ENCODE measurements around the gene NMNAT3.

NMNAT3 gene

GRCh38 chr3:139541532-139542288, 136.1 kb downstream of the NMNAT3 start:
- DNase-seq (ENCODE audit: low read depth in 2 of 2): no peak

DNA sequence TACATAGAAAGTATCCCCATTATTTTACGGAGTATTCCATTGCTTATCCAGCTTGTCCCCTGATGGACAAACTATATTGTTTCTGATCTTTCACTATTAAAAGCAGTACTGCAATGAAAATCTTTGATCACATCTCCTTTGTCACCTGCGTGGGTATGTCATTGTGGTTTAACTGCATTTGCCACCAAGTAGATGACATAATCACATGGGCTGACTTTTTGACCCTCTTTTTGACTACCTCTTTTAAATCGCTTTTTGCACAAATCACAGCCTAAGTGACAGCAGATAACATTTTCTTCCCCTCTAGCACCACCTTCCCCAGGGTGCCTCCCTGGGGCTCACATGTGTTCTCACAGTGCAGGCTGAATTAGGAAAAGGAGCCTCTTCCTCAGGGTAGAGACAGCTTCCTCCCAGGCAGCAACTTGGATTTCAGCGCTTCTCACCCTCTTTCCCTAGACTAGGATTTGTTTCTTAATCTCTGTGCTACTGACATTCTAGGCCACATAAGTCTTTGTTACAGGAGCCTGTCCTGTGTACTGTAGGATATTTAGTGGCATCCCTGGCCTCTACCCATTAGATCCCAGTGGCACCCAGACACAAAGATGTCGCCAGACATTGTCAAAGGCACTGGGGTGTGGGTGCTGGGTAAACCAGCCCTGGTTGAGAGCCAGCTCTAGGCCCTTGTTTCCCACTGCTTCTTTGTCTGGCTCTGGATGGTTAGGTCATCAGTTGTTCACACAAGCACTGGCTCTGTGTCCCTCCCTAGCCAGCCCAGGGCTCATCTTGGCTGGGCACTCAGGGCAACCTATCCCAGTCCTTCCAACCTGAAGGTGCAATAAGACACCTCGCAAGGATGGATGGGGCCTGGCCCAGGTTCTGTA, 136.9 kb downstream of the NMNAT3 start:
- DNase-seq (ENCODE audit: low read depth in 2 of 2): no peak

DNA sequence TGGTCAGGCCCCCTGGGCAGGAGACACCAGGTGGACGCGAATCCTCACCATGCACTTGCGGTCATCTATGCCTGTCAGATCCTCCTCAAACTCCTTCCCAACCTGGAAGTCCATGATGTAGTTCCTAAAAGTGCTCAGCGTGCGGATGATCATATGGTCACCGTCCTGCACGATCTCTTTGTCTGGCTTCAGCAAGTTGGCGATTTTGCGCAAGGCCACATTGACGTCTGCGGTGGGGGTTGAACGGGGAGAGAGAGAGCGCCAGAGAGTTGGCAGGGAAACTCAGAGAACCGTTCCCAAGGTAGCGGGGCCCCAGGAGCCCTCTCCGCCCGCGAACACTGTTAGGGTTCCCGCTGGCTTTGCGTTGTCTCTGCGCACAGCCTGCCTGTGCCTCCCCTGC, 139.0 kb downstream of the NMNAT3 start:
- no peak for DNase-seq (ENCODE audit: low read depth in 2 of 2)

DNA sequence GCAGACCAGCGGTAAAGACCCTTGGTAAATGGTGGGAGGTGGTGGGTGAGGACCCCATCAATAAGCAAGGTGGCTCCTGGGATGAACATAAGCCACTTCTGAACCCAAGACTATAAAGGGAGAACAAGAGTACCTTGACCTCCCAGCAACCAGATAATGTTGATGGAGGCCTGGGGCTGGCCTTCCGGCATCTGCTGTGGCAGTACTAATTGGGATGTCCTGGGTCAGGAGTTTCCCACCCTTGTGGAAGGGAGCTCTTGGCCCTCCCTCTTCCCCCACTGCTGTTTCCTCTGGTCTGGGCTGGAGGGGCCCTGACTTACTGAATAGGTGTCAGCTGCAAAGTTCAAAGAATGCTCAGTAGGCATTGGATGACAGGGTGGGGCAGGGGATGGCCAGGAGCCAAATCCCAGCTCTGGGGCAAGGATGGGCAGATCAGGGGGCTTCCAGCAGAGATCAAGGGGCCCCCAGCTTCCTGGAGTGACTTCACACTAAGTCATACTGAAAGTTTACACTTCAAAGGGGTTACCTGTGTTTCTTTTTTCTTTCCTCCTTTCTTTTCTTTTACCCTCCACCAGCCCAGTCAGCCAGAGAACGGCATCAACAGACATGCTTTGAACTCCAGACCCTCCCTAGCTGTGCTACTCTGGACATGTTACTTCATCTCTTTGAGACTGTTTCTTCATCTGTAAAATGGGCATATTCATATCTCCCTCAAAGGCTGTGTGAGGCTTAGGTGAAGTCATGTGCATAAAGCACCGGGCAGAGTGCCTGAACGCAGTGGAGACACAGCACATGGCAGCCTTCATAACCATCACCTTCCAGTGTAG, 139.8 kb downstream of the NMNAT3 start:
- DNase-seq (ENCODE audit: low read depth in 2 of 2): no peak

DNA sequence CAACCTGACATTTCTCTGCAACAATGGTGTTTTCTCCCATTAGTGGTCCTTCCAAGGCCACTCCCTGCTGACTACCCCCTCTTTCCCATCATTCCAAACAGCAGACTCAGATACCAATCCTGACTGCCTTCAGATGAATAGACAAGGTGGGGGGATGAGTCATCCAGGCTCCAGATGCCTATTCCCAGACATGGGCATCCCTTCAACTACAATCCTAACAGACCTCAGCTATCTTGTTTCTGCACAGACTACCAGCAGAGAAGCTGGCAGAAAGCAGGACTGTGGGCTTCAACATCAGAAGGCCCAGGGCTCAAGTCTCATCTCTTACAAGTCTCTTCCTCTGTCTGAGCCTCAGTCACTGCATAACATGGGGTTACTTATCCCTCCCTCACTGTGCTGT, 140.4 kb downstream of the NMNAT3 start:
- no peak for DNase-seq (ENCODE audit: low read depth in 2 of 2)

GRCh38 chr3:139534992-139535879, 142.5 kb downstream of the NMNAT3 start:
- DNase-seq (ENCODE audit: low read depth in 2 of 2): no peak

GRCh38 chr3:139534455-139534812, 143.3 kb downstream of the NMNAT3 start:
- no peak for DNase-seq (ENCODE audit: low read depth in 2 of 2)

DNA sequence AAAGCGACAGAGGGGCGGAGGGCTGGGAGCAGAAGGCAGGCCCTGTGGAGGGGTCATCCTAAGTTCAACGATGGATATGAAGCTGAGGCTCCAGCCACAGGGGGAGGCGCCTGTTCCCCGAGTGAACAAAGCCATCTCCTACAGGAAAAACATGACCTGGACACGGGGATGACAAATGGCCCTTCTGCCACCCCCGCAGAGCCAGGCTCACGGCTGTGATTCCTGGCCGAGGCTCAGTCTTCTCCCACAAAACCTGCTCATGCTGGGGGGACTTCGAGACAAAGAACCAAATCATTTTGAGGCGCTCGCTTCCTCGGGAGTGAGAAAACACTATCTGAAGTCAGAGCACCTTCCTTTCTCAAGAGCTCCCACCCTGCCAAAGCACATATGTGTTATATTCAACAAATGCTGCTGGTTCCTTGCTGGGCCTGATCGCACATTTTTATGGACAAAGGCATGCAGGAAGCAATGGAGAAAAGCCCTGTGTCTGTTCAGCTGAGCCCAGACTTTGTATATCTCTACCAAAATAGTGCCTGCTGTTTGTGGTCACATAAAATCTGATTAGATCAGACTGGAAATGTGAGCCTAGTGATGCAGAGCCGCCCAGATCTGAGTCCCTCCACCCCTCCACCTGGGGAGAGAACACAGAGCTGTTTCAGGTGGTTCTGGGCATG, 143.9 kb downstream of the NMNAT3 start:
- no peak for DNase-seq (ENCODE audit: low read depth in 2 of 2)

DNA sequence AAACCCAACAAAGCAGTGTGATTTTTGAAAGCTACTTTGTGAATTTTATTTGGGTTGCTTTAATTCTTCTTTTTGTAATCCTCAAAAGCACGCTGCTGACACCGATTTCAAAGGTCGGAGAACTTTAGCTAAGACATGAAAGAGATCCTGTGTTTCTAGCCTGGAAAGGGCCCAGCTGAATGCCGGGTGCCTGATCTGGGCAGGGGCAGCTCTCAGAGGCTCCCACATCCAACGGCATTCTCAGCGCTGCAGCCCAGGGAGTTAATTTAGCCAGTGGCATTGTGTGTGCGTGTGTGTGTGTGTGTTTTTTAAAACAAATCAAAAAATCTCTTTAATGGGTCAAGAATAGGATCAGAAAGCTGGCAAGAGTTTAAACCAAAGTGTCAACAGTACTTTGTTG, 144.8 kb downstream of the NMNAT3 start:
- DNase-seq (ENCODE audit: low read depth in 2 of 2): no peak

- DNase-seq (ENCODE audit: low read depth in 2 of 2): no peak
Observed at GRCh38 chr3:139530717-139531116, 147.1 kb downstream of the NMNAT3 start.

DNA sequence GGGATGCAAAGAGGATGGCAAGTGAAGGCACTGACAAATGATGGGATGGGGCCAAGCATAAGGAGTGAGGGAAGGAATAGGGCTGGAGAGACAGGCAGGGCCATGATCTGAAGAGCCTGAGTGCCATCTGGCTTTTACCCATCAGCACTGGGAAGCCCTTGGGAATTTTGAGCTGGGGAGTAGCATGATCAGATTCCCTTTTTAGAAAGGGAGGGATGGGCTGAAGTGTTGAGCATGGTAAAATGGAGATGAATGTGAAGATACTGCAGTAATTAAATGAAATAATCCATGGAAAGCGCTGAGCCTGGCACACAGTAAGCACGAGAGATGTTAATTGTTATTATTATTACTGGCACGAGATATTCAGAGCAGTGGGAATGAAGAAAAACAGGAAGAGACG, 148.1 kb downstream of the NMNAT3 start:
- DNase-seq (ENCODE audit: low read depth in 2 of 2): no peak

DNA sequence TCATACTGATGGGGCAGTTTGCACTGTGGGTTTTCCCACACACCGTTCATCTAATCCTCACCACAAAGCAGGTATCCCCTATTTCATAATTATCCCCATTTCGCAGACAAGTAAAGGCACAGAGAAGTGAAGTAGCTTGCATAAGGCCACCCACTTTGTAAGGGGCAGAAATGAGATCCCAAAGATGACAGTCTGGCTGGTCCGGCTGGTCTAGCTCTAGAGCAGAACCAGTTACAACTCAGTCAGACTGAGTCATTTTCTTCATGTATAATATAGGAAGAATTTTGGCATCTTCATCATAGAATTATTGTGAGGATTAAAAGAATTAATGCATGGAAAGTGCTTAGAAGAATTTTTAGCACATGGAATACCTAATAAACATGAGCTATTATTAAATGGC, 148.8 kb downstream of the NMNAT3 start:
- DNase-seq (ENCODE audit: low read depth in 2 of 2): no peak

GRCh38 chr3:139528281-139528680, 149.5 kb downstream of the NMNAT3 start:
- no peak for DNase-seq (ENCODE audit: low read depth in 2 of 2)

- DNase-seq (ENCODE audit: low read depth in 2 of 2): no peak
Observed at GRCh38 chr3:139527265-139527664, 150.5 kb downstream of the NMNAT3 start.

GRCh38 chr3:139526146-139526545, 151.6 kb downstream of the NMNAT3 start:
- DNase-seq (ENCODE audit: low read depth in 2 of 2): no peak

DNA sequence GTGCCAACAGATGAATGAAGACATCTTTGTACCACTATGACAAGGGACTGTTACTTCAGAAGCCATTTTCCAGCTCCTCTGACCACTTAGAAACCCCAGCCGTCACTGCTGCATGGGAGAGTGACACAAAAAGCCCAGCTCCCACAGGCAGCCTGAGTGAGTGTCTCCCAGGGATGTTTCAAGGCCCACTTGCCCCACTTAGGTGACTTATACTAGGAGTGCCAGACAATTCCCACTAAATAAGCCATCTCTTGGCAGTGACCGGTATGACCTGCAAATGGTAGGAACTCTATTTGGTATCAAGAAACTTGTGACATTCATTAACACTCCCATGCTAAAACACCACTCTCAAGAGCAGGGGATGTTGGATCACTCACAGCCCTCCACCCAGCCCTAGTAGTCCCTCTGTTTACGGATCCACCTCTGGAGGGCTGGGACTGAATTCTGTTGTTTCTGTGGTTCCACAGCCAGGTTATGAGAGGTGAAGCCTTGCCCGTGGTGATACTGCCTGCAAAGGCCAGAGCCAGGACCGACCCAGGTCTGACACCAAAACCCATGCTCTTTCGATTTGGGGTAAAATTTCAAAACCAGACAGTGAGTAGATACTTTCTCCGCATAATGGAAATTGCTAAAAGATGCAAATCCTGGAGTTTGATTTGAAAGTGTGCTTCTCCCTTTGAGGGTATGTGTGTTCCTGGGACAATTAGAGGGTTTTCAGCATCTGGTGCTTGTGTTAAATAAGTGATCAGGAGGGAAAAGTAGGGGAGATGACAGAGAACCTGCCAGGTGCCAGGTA, 152.7 kb downstream of the NMNAT3 start:
- DNase-seq (ENCODE audit: low read depth in 2 of 2): no peak

- DNase-seq (ENCODE audit: low read depth in 2 of 2): no peak
Observed at GRCh38 chr3:139523718-139524117, 154.1 kb downstream of the NMNAT3 start.

- no peak for DNase-seq (ENCODE audit: low read depth in 2 of 2)
Observed at GRCh38 chr3:139523166-139523565, 154.6 kb downstream of the NMNAT3 start.

DNA sequence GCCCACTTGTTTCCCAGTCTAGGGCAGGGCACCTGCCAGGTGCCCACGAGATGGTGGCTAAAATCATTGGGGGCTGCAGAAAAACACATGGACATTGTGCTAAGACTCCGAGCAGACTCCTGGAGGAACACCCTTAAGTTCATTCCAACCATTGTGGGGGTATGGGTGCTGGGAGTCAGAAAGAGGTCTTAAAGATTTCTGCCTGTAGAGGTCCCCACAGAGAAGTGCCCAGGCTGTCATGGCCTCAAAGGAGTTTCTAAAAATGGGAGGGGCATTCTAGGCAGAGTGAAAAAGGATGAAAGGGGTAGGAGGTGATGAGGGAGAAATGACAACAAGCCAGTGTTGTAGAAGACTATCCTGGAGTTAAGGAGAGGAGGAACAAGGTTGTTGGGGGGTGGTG, 155.4 kb downstream of the NMNAT3 start:
- DNase-seq (ENCODE audit: low read depth in 2 of 2): no peak

DNA sequence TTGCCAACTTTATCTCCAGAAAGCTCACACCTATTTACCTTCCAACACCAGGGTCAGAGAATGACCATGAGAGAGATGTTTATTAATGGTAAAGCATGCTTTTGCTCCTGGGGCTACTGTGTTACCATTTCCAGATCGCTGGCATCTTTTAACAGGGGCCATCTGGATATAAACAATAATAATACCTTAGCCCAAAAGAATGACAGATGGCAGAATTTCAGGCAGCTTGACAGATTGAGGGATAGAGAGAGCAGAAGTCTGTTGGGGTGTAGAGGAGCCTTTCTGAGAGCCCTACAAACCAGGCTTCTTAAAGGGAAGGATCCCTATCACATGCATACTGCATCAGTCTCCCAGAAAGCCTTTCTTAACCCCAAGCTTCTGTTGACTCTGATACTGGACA, 156.0 kb downstream of the NMNAT3 start:
- DNase-seq (ENCODE audit: low read depth in 2 of 2): no peak
